HEK293T (cell line): ENCODE data around the gene TMEM165.

Source experiments
- CTBP1 ChIP-seq: fragments of 450-650 bp; IDR thresholded peaks from 2 replicates; pipeline ENCODE4 v1.6.1; 2016; ENCODE audit warnings: borderline replicate concordance
- FOXA1 ChIP-seq: fragments of 450-650 bp; IDR thresholded peaks from 2 replicates; pipeline ENCODE4 v1.6.1; 2016; ENCODE audit warnings: mild to moderate bottlenecking
- FOXK2 ChIP-seq: fragments of 450-650 bp; IDR thresholded peaks from 2 replicates; pipeline ENCODE4 v1.6.1; 2016; ENCODE audit warnings: mild to moderate bottlenecking
- FOXM1 ChIP-seq: fragments of 450-650 bp; IDR thresholded peaks from 2 replicates; pipeline ENCODE4 v1.6.1; 2017; ENCODE audit warnings: mild to moderate bottlenecking, borderline replicate concordance
- HDGF ChIP-seq: fragments of 450-650 bp; IDR thresholded peaks from 2 replicates; pipeline ENCODE4 v1.6.1; 2017; ENCODE audit warnings: antibody characterized with exemption, borderline replicate concordance
- PKNOX1 ChIP-seq: fragments of 450-650 bp; IDR thresholded peaks from 2 replicates; pipeline ENCODE4 v1.6.1; 2016
- TARDBP ChIP-seq: fragments of 450-650 bp; IDR thresholded peaks from 2 replicates; pipeline ENCODE4 v1.6.1; 2016
- ZNF384 ChIP-seq: fragments of 450-650 bp; IDR thresholded peaks from 2 replicates; pipeline ENCODE4 v1.6.1; 2016

- no peak for TF ChIP-seq ZNF384
- TF ChIP-seq FOXM1, result no peak
- TF ChIP-seq HDGF, result no peak
- TF ChIP-seq PKNOX1, result no peak
- no peak for TF ChIP-seq FOXA1
- TF ChIP-seq CTBP1, result no peak
- TF ChIP-seq TARDBP, result no peak
- no peak for TF ChIP-seq FOXK2
These were observed 28.6 kb upstream of the TMEM165 start for GRCh38 chr4:55367084-55367722.
